Caki2 (cell line): ENCODE measurements around the gene TCOF1. TPM values are rescaled to one million over a fixed set of nuclear protein-coding genes. Genes with fewer than 3 reads are reported as not detected.

Source experiments
- DNase-seq: peaks from one replicate; pipeline ENCODE4 v3.0.0-alpha.2; 2015; ENCODE audit warnings: low read depth
- in situ Hi-C: cut with HindIII; loops from 2 replicates; pipeline ENCODE4 v1.10.0; 2016; ENCODE audit warnings: low sequenced_read_pairs, low pct_unique_long_range_greater_than_20kb, mixed read lengths
- total RNA-seq: library from RNA; depleted of rRNA; stranded (reverse); fragments of >200 nt; shearing (Covaris generic); gene quantifications from 2 replicates; pipeline ENCODE4 v1.2.3, GENCODE V29; 2014; ENCODE audit warnings: low replicate concordance

Gene TCOF1
- total RNA-seq, 1 experiment from 2014 or later = 53.1 TPM

GRCh38 chr5:150398722-150399523 is 41.4 kb downstream of the TCOF1 start:
- in situ Hi-C loops = no loop called here
- DNase-seq = no peak

GRCh38 chr5:150399524-150400211 is 42.2 kb downstream of the TCOF1 start:
- in situ Hi-C loops = no loop called here
- no peak for DNase-seq

GRCh38 chr5:150400316-150401075 is 43.0 kb downstream of the TCOF1 start:
- in situ Hi-C loops = no loop called here
- no peak for DNase-seq

- in situ Hi-C loops = no loop called here
- DNase-seq = no peak
These were observed 43.5 kb downstream of the TCOF1 start for GRCh38 chr5:150401076-150401375.

- in situ Hi-C loops = no loop called here
- DNase-seq = no peak
These were observed 44.1 kb downstream of the TCOF1 start for GRCh38 chr5:150401376-150402228.

- in situ Hi-C loops = no loop called here
- no peak for DNase-seq
These were observed 44.8 kb downstream of the TCOF1 start for GRCh38 chr5:150402229-150402773.

GRCh38 chr5:150402901-150403342 is 45.4 kb downstream of the TCOF1 start:
- in situ Hi-C loops = no loop called here
- no peak for DNase-seq

- in situ Hi-C loops = no loop called here
- no peak for DNase-seq
These were observed 46.6 kb downstream of the TCOF1 start for GRCh38 chr5:150404121-150404520.

GRCh38 chr5:150404535-150404934 is 47.0 kb downstream of the TCOF1 start:
- no peak for DNase-seq
- in situ Hi-C loops = no loop called here

- DNase-seq = no peak
- in situ Hi-C loops = no loop called here
These were observed 47.7 kb downstream of the TCOF1 start for GRCh38 chr5:150404941-150405816.

GRCh38 chr5:150406103-150406722 is 48.7 kb downstream of the TCOF1 start:
- no peak for DNase-seq
- in situ Hi-C loops = no loop called here

GRCh38 chr5:150406723-150407095 is 49.2 kb downstream of the TCOF1 start:
- in situ Hi-C loops = no loop called here
- no peak for DNase-seq

- in situ Hi-C loops = no loop called here
- no peak for DNase-seq
These were observed 49.7 kb downstream of the TCOF1 start for GRCh38 chr5:150407096-150407720.

GRCh38 chr5:150408231-150408943 is 50.9 kb downstream of the TCOF1 start:
- no peak for DNase-seq
- in situ Hi-C loops = no loop called here

- in situ Hi-C loops = no loop called here
- peak; percentile 78 for DNase-seq
These were observed 52.4 kb downstream of the TCOF1 start for GRCh38 chr5:150409638-150410523.
